Measurements from ENCODE around the gene HIGD1C.
"Not testable (repeated sequence)": the region's sequence is repeated elsewhere in the genome, so short reads cannot be mapped to it uniquely, and the experiment has no call there.

- TF ChIP-seq CTCF (IDR thresholded peaks at IDR 0.05); ZNF121 (CRISPR knock-in tag; IDR thresholded peaks at IDR 0.05); E2F1 (CRISPR knock-in tag; IDR thresholded peaks at IDR 0.05); ESRRA (CRISPR knock-in tag; IDR thresholded peaks at IDR 0.05; ENCODE audit: borderline replicate concordance); ERG (CRISPR knock-in tag; IDR thresholded peaks at IDR 0.05); FOXJ3 (CRISPR knock-in tag; IDR thresholded peaks at IDR 0.05; ENCODE audit: borderline replicate concordance); ZNF232 (CRISPR knock-in tag; IDR thresholded peaks at IDR 0.05); ATF3 (CRISPR knock-in tag; conservative IDR thresholded peaks at IDR 0.05); NR1H2 (CRISPR knock-in tag; IDR thresholded peaks at IDR 0.05); ZNF138 (CRISPR knock-in tag; conservative IDR thresholded peaks at IDR 0.05); ZNF425 (CRISPR knock-in tag; conservative IDR thresholded peaks at IDR 0.05); ETV6 (CRISPR knock-in tag; IDR thresholded peaks at IDR 0.05); ZNF423 (CRISPR knock-in tag; IDR thresholded peaks at IDR 0.05); NFYB (CRISPR knock-in tag; conservative IDR thresholded peaks at IDR 0.05; ENCODE audit: low read depth): not testable (repeated sequence)
Observed at GRCh38 chr12:50930477-50930876, 21.9 kb upstream of the HIGD1C start.

All from WTC11 (cell line).